Erythroblast (primary cell): ENCODE results near the gene PSMC6.

ENCODE experiments used
- GATA1 ChIP-seq: IDR thresholded peaks from 2 replicates; pipeline ENCODE4 v1.6.1; 2011; ENCODE audit warnings: low read depth, mild to moderate bottlenecking, control low read depth, low read length, moderate library complexity
- POLR2A ChIP-seq: IDR thresholded peaks from 2 replicates; pipeline ENCODE4 v1.6.1; 2011; ENCODE audit warnings: mild to moderate bottlenecking, low read length

DNA sequence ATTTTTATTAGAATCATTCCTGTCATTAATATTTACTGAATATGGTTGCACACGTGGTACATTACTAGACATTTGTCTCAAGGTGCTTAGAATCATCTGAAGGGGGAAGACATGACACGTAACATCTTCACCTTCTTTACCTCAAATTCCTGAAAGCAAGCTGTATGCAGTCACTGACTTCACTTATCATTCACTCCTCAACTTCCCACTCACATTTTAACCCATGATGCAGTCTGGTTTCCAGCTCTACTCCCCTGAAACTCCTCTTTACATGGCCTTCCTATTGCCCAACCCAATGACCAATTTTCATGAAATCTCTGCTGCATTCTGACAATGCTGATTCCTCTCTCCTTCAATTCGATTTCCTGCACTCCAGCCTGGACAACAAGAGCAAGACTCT is 5.8 kb upstream of the PSMC6 start:
- TF ChIP-seq POLR2A (no peak), GATA1 (no peak)
